IMR-90 (cell line): ENCODE measurements around the gene ARAP1. TPM values are rescaled to one million over a fixed set of nuclear protein-coding genes. Genes with fewer than 3 reads are reported as not detected.
A peak's percentile ranks its signal among the peaks of the same experiment; 100 is the strongest.

Source experiments
- ATAC-seq: fragments of 200-7000 bp; cut with Tn5 transposase; 2 replicates; pipeline ENCODE4 v1.9.1; 2020; ENCODE audit warnings: low read depth, mild to moderate bottlenecking, moderate library complexity
- BruUV-seq: library from RNA; stranded (reverse); fragments of 400-500 nt; replicated peaks from 2 replicates; lab custom pipeline; 2021; lab: Mats Ljungman, UMichigan
- CTCF ChIA-PET: fragments of 300-600 bp; formaldehyde crosslinking; extraction: SDS; loops from one replicate; lab custom pipeline; 2021; ENCODE audit warnings: antibody characterized with exemption; lab: Yijun Ruan, JAX
- POLR2A ChIA-PET: fragments of 300-600 bp; sonication (Branson Sonifier 250); formaldehyde crosslinking; loops from one replicate; lab custom pipeline; 2022; ENCODE audit warnings: antibody characterized with exemption; ENCODE audit not compliant: unreplicated experiment; lab: Charles Lee
- DNase-seq: peaks from one replicate; pipeline ENCODE4 v3.0.0; 2013
- H2AFZ ChIP-seq: replicated peaks from 2 replicates; pipeline ENCODE3; 2013; ENCODE audit warnings: low read length, mild to moderate bottlenecking; ENCODE audit not compliant: poor library complexity
- H2AK5ac ChIP-seq: 2 replicates; pipeline ENCODE4 v1.6.1; 2013; ENCODE audit warnings: low read depth, low read length, inconsistent platforms
- H2AK9ac ChIP-seq: replicated peaks from 2 replicates; pipeline ENCODE3; 2013; ENCODE audit warnings: mild to moderate bottlenecking, low read depth, low read length, moderate library complexity; ENCODE audit not compliant: poor library complexity
- H2BK120ac ChIP-seq: 2 replicates; pipeline ENCODE4 v1.6.1; 2013; ENCODE audit warnings: low read depth, low read length, inconsistent platforms
- H2BK15ac ChIP-seq: 3 replicates; pipeline ENCODE4 v1.6.1; 2013; ENCODE audit warnings: low read depth, low read length, inconsistent platforms
- H2BK20ac ChIP-seq: 2 replicates; pipeline ENCODE4 v1.6.1; 2013; ENCODE audit warnings: low read depth, mild to moderate bottlenecking, inconsistent platforms, low read length, moderate library complexity
- H2BK5ac ChIP-seq: 2 replicates; pipeline ENCODE4 v1.6.1; 2013; ENCODE audit warnings: mild to moderate bottlenecking, low read depth, low read length, inconsistent platforms; ENCODE audit not compliant: poor library complexity, severe bottlenecking
- H3K14ac ChIP-seq: replicated peaks from 2 replicates; pipeline ENCODE4 v1.6.1; 2013; ENCODE audit warnings: low read depth, low read length, inconsistent platforms
- H3K18ac ChIP-seq: 2 replicates; pipeline ENCODE4 v1.6.1; 2013; ENCODE audit warnings: low read depth, low read length, control low read depth
- H3K23ac ChIP-seq: 2 replicates; pipeline ENCODE4 v1.6.1; 2013; ENCODE audit warnings: low read depth, low read length, inconsistent platforms
- H3K27ac ChIP-seq: 2 replicates; pipeline ENCODE4 v1.5.1; 2013; ENCODE audit warnings: mild to moderate bottlenecking, control low read depth, low read length; ENCODE audit not compliant: insufficient read depth
- H3K27me3 ChIP-seq: 2 replicates; pipeline ENCODE4 v1.6.1; 2013; ENCODE audit warnings: low read length; ENCODE audit not compliant: control insufficient read depth, insufficient read depth
- H3K36me3 ChIP-seq: 2 replicates; pipeline ENCODE4 v1.6.1; 2013; ENCODE audit warnings: low read length, mixed read lengths; ENCODE audit not compliant: control insufficient read depth, insufficient read depth
- H3K4ac ChIP-seq: 2 replicates; pipeline ENCODE4 v1.6.1; 2013; ENCODE audit warnings: low read depth, low read length, inconsistent platforms
- H3K4me1 ChIP-seq: 2 replicates; pipeline ENCODE4 v1.6.1; 2013; ENCODE audit warnings: low read length, mixed read lengths; ENCODE audit not compliant: control insufficient read depth, insufficient read depth
- H3K4me2 ChIP-seq: 2 replicates; pipeline ENCODE4 v1.6.1; 2013; ENCODE audit warnings: low read depth, mild to moderate bottlenecking, control low read depth, low read length, moderate library complexity
- H3K4me3 ChIP-seq: 2 replicates; pipeline ENCODE4 v1.5.1; 2013; ENCODE audit warnings: low read depth, mild to moderate bottlenecking, control low read depth, low read length, moderate library complexity; ENCODE audit not compliant: insufficient read depth
- H3K56ac ChIP-seq: 2 replicates; pipeline ENCODE4 v1.6.1; 2013; ENCODE audit warnings: low read length, inconsistent platforms; ENCODE audit not compliant: insufficient read depth; ENCODE audit errors: extremely low read depth
- H3K79me1 ChIP-seq, 2 experiments: 2 replicates each; pipeline ENCODE4 v1.6.1; 2013; ENCODE audit warnings: low read length in 2 of 2, inconsistent platforms in 1 of 2, low read depth in 1 of 2
- H3K9ac ChIP-seq: 2 replicates; pipeline ENCODE4 v1.6.1; 2013; ENCODE audit warnings: low read depth, low read length, control low read depth
- H3K9me1 ChIP-seq: 2 replicates; pipeline ENCODE4 v1.6.1; 2013; ENCODE audit warnings: low read length, inconsistent platforms; ENCODE audit not compliant: insufficient read depth
- H3K9me3 ChIP-seq: 2 replicates; pipeline ENCODE4 v1.6.1; 2013; ENCODE audit warnings: low read length; ENCODE audit not compliant: control insufficient read depth, insufficient read depth
- H4K20me1 ChIP-seq: 2 replicates; pipeline ENCODE4 v1.6.1; 2013; ENCODE audit warnings: low read length, inconsistent platforms; ENCODE audit not compliant: insufficient read depth
- H4K5ac ChIP-seq: 2 replicates; pipeline ENCODE4 v1.6.1; 2013; ENCODE audit warnings: mild to moderate bottlenecking, low read depth, low read length, control low read depth
- H4K8ac ChIP-seq, 2 experiments: 2 replicates each; pipeline ENCODE4 v1.6.1; 2013; ENCODE audit warnings: low read depth in 2 of 2, low read length in 2 of 2, control low read depth in 1 of 2, inconsistent platforms in 1 of 2
- H4K91ac ChIP-seq: 2 replicates; pipeline ENCODE4 v1.6.1; 2013; ENCODE audit warnings: low read depth, low read length, inconsistent platforms; ENCODE audit not compliant: insufficient read depth
- MXI1 ChIP-seq: IDR thresholded peaks from 2 replicates; pipeline ENCODE4 v1.6.1; 2012; ENCODE audit warnings: low read depth, mild to moderate bottlenecking, low read length, moderate library complexity, borderline replicate concordance
- RAD21 ChIP-seq: IDR thresholded peaks from 2 replicates; pipeline ENCODE4 v1.6.1; 2012; ENCODE audit warnings: low read length, improper control_type of control experiment
- WGBS, 2 experiments: methylation state at CpG; one replicate each; pipeline versions ENCODE4 v1.1.5 to v1.1.7; 2013; ENCODE audit warnings: missing lambda C conversion rate in 2 of 2; ENCODE audit not compliant: insufficient read length in 1 of 2; ENCODE audit errors: extremely low coverage in 2 of 2; 5-methylcytosine and 5-hydroxymethylcytosine counted together
- dilution Hi-C: fragments of 300-500 bp; cut with HindIII; formaldehyde crosslinking; loops from one replicate; pipeline ENCODE4 v1.14.3; 2018; ENCODE audit warnings: low sequenced_read_pairs; ENCODE audit not compliant: unreplicated experiment
- in situ Hi-C: fragments of 300-500 bp; cut with MboI; formaldehyde crosslinking; loops from 3 replicates; pipeline ENCODE4 v1.14.3; 2019; ENCODE audit warnings: low sequenced_read_pairs, inconsistent platforms, mixed read lengths
- intact Hi-C: fragments of 100-400 bp; cut with micrococcal nuclease; formaldehyde crosslinking; loops from 2 replicates; pipeline ENCODE4 v1.10.0; 2022
- polyA plus RNA-seq, 3 experiments: library from polyadenylated mRNA; depleted of rRNA; stranded (reverse); fragments of >200 nt; gene quantifications; 2 replicates each; pipeline ENCODE4 v1.2.3, GENCODE V29; 2012; ENCODE audit warnings: low replicate concordance in 1 of 3
- total RNA-seq: library from RNA; depleted of rRNA; stranded (reverse); fragments of >200 nt; gene quantifications from 2 replicates; pipeline ENCODE4 v1.2.3, GENCODE V29; 2012
- TF ChIP-seq, protein P1 (sequence below): fragments of 150-350 bp; IDR thresholded peaks from 2 replicates; pipeline ENCODE4 v1.6.1; 2017; ENCODE audit warnings: mild to moderate bottlenecking, antibody characterized with exemption, low read length, low read depth

The ARAP1 gene
- total and polyA plus RNA-seq, 2 of the 4 experiments (the other 2 are of a cell fraction): 37.6 to 63.1 TPM

DNA sequence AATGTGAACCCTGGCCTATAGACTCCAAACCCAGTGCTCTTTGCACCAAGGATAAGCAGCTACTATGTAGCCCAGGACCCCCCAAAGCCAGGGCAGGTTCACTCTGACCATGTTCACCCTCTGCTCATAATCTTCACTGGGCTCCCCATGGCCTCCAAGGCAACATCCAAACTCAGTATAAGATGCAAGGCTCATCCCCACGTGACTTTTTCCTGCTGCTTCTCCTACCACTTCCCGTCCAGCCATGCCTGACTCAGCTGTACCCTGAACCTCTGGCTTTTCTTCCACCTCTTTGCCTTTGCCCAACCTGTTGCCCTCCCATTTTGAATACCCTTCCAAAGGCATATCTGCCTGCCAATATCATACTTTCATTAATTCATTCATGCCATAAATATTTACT, 105.7 kb downstream of the ARAP1 start:
- Histone ChIP-seq H3K23ac (no peak overlapping the region), H3K4me1 (peaks cover 2% of the 10 kb centered on the region; the same call in 1 of the 2 replicates), H2AK9ac (no peak overlapping the region), H2BK20ac (no peak overlapping the region), H3K14ac (no peak overlapping the region), H3K79me1 (no peaks in the 10 kb centered on the region), H3K27ac (no peak overlapping the region), H2BK5ac (no peak overlapping the region), H2BK120ac (no peak overlapping the region), H3K36me3 (no peaks in the 10 kb centered on the region), H3K4me2 (no peak overlapping the region), H3K18ac (no peak overlapping the region), H4K91ac (no peak overlapping the region), H2AFZ (no peak overlapping the region), H4K20me1 (no peaks in the 10 kb centered on the region), H3K4me3 (no peak overlapping the region), H3K9ac (no peak overlapping the region), H3K4ac (no peak overlapping the region), H2BK15ac (no peak overlapping the region), H3K27me3 (peaks cover 47% of the 10 kb centered on the region), H3K9me1 (no peaks in the 10 kb centered on the region), H4K8ac (no peak overlapping the region), H4K5ac (no peak overlapping the region), H2AK5ac (no peak overlapping the region), H3K9me3 (no peaks in the 10 kb centered on the region), H3K56ac (no peak overlapping the region)
- WGBS, 2 experiments: 57% methylated on average over 2 of the region's 2 CpGs; no CpG with 5 or more reads in 1 of the 2 experiments
- no peak for DNase-seq
- dilution Hi-C loops (no loop called here), in situ Hi-C loops (loop anchor here (10.0 kb wide), 2 partner anchors 62 to 172 kb away; no protein-coding TSS in a partner anchor), intact Hi-C loops (no loop called here)
- POLR2A ChIA-PET: no interaction called here
- TF ChIP-seq RAD21 (no peak), MXI1 (no peak)
- TF ChIP-seq, protein P1, sequence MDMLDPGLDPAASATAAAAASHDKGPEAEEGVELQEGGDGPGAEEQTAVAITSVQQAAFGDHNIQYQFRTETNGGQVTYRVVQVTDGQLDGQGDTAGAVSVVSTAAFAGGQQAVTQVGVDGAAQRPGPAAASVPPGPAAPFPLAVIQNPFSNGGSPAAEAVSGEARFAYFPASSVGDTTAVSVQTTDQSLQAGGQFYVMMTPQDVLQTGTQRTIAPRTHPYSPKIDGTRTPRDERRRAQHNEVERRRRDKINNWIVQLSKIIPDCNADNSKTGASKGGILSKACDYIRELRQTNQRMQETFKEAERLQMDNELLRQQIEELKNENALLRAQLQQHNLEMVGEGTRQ: 0 out of 2 replicates have a peak, but pooled peaks have one; percentile 27
- no TSS peak for BruUV-seq
- CTCF ChIA-PET: interaction anchor here (0.8 to 1.6 kb wide), 2 partner anchors 9 to 175 kb away, joined by 3 to 5 read pairs; no protein-coding TSS in a partner anchor
- no peak for ATAC-seq
